ENCODE results near the gene B4GALT1.

B4GALT1 gene

DNA sequence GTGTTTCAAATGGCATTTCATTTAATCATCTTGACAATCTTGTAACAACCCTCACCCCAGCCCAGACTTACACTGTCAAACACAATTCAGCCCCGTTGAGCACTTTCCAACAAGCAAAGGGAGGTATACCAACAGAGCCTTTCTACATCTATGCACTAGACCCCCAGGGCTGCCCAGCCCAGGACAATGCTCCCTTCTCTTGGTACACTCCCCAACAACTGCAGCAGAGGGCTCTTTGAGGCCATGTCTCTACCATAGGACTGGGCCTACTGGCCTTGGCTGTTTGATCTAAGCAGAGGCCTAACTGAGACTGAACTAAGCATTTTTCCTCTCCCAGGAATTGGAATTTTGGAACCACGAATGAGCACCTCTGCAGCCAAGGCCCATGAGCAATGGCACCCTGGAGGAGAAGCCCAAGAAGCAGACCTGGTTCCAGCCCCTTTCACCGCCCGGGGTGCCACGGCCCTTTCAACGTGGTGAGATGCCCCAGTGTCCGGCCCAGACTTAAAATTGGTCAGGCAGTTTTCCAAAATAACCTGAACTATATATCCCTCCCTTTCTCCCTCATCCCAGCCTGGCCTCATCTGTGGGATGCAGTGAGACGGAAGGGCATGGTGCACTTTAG is 43.6 kb downstream of the B4GALT1 start:
- no peaks in the 10 kb centered on the region for H3K4me1 ChIP-seq (ENCODE audit: control insufficient read depth, low read depth, low read length)
- H3K27ac ChIP-seq (ENCODE audit: low read depth, low read length) = no peak overlapping the region
- no peak overlapping the region for H3K4me3 ChIP-seq (ENCODE audit: low read length)
- no peaks in the 10 kb centered on the region for H3K27me3 ChIP-seq (ENCODE audit: insufficient read depth, low read length, poor library complexity)
- H3K79me1 ChIP-seq (ENCODE audit: low read length) = no peaks in the 10 kb centered on the region
- no peak for DNase-seq
- H4K5ac ChIP-seq (ENCODE audit: low read length) = no peak overlapping the region
- no peak overlapping the region for H3K4me2 ChIP-seq (ENCODE audit: low read length)
- no CpG with 5 or more reads among the region's 8 CpGs for WGBS (ENCODE audit: extremely low coverage, insufficient coverage, low lambda C conversion rate)
- no peak overlapping the region for H2BK5ac ChIP-seq (ENCODE audit: low read length)
- no peak overlapping the region for H3K56ac ChIP-seq (ENCODE audit: low read length)
- no peak overlapping the region for H3K4ac ChIP-seq (ENCODE audit: low read depth, low read length)
- H2BK15ac ChIP-seq (replicated peaks; ENCODE audit: low read depth) = no peak overlapping the region
- no peak overlapping the region for H3K9ac ChIP-seq (ENCODE audit: low read length)
- no peak overlapping the region for H3K18ac ChIP-seq (ENCODE audit: low read length)
- no peak overlapping the region for H4K8ac ChIP-seq (ENCODE audit: low read depth, low read length)
- no peak overlapping the region for H2BK120ac ChIP-seq (ENCODE audit: low read depth, low read length)
- no peaks in the 10 kb centered on the region for H3K79me2 ChIP-seq (ENCODE audit: control insufficient read depth, insufficient read depth, low read length)
- H3K36me3 ChIP-seq (ENCODE audit: control insufficient read depth, insufficient read depth, low read length) = no peaks in the 10 kb centered on the region
- H3K23ac ChIP-seq (ENCODE audit: low read length) = no peak overlapping the region
- H2AK5ac ChIP-seq (ENCODE audit: low read length) = no peak overlapping the region

DNA sequence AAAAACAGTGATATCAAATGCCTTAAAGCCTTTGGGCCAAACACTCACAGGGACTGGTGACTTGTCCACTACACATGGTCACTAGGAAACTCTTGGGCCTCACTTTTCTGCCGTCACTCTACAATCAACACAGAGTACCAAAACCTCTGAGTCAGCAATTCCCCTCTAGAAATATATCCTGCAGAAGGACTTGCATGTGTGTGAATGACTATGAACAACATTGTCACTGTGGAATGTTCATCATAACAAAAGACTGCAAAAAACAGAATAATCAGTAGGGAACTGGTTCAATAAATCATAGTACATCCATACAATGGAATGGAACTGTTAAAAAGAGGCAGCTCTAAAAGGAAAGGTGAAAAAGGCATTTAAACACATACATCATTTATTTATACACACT is 46.5 kb downstream of the B4GALT1 start:
- H3K79me2 ChIP-seq (ENCODE audit: control insufficient read depth, insufficient read depth, low read length) = no peaks in the 10 kb centered on the region
- no peaks in the 10 kb centered on the region for H3K27me3 ChIP-seq (ENCODE audit: insufficient read depth, low read length, poor library complexity)
- H2BK15ac ChIP-seq (replicated peaks; ENCODE audit: low read depth) = no peak overlapping the region
- no peak overlapping the region for H4K8ac ChIP-seq (ENCODE audit: low read depth, low read length)
- no peak overlapping the region for H3K4me3 ChIP-seq (ENCODE audit: low read length)
- H2BK120ac ChIP-seq (ENCODE audit: low read depth, low read length) = no peak overlapping the region
- no peak overlapping the region for H3K23ac ChIP-seq (ENCODE audit: low read length)
- no peaks in the 10 kb centered on the region for H3K36me3 ChIP-seq (ENCODE audit: control insufficient read depth, insufficient read depth, low read length)
- no peak overlapping the region for H2AK5ac ChIP-seq (ENCODE audit: low read length)
- H3K4me1 ChIP-seq (ENCODE audit: control insufficient read depth, low read depth, low read length) = no peaks in the 10 kb centered on the region
- H4K5ac ChIP-seq (ENCODE audit: low read length) = no peak overlapping the region
- no peak overlapping the region for H3K4me2 ChIP-seq (ENCODE audit: low read length)
- H3K9ac ChIP-seq (ENCODE audit: low read length) = no peak overlapping the region
- no peak for DNase-seq
- no peaks in the 10 kb centered on the region for H3K79me1 ChIP-seq (ENCODE audit: low read length)
- H3K18ac ChIP-seq (ENCODE audit: low read length) = no peak overlapping the region
- H3K56ac ChIP-seq (ENCODE audit: low read length) = no peak overlapping the region
- no peak overlapping the region for H2BK5ac ChIP-seq (ENCODE audit: low read length)
- WGBS (ENCODE audit: extremely low coverage, insufficient coverage, low lambda C conversion rate) = no CpG with 5 or more reads among the region's 1 CpG
- H3K27ac ChIP-seq (ENCODE audit: low read depth, low read length) = no peak overlapping the region
- no peak overlapping the region for H3K4ac ChIP-seq (ENCODE audit: low read depth, low read length)

DNA sequence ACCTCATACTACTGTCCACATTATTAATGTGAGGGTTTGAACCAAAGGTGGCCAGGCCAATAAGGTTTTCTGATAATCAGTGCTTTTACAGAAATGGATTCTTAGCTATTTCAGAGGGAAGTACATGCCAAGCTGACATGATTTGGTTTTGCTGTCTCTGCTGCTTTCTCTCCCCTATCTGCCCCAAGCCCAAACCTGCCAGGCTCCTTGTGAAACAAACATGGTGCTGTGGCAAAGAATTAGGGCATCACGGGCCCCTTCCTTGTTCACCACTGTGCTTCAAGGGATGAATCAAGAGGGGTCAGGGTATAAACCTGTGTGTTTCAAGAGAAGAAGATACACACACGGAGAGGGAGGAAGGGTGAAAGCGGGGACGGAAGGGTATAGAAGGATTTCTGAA is 49.3 kb downstream of the B4GALT1 start:
- no CpG with 5 or more reads among the region's 4 CpGs for WGBS (ENCODE audit: extremely low coverage, insufficient coverage, low lambda C conversion rate)
- Histone ChIP-seq H3K4me3 (ENCODE audit: low read length) (no peak overlapping the region), H3K27ac (ENCODE audit: low read depth, low read length) (no peak overlapping the region)

DNA sequence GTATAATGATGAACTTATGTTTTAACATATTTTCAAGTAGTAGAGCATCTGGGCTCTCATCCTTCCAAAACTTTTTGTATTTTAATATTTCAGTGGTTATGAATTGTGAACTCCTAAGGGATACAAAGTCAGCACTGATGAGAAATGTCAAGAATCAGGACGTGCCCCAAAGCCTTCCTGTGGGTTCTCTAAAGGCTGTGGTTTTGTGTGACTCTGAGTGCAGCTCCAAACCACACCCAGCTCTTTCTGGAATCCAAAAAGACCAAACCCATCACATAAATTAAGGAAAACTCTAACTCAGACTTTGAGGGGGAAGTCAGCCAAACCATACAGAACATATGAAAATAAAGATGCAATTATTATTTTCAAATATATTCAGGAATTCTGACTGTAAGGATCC is 49.8 kb downstream of the B4GALT1 start:
- DNase-seq = no peak
- no peak overlapping the region for H2BK15ac ChIP-seq (replicated peaks; ENCODE audit: low read depth)
- H3K56ac ChIP-seq (ENCODE audit: low read length) = no peak overlapping the region
- H3K27me3 ChIP-seq (ENCODE audit: insufficient read depth, low read length, poor library complexity) = no peaks in the 10 kb centered on the region
- no peak overlapping the region for H2AK5ac ChIP-seq (ENCODE audit: low read length)
- H3K79me2 ChIP-seq (ENCODE audit: control insufficient read depth, insufficient read depth, low read length) = no peaks in the 10 kb centered on the region
- no peaks in the 10 kb centered on the region for H3K4me1 ChIP-seq (ENCODE audit: control insufficient read depth, low read depth, low read length)
- H3K79me1 ChIP-seq (ENCODE audit: low read length) = no peaks in the 10 kb centered on the region
- no CpG with 5 or more reads among the region's 1 CpG for WGBS (ENCODE audit: extremely low coverage, insufficient coverage, low lambda C conversion rate)
- H2BK120ac ChIP-seq (ENCODE audit: low read depth, low read length) = no peak overlapping the region
- H3K4me2 ChIP-seq (ENCODE audit: low read length) = no peak overlapping the region
- H3K36me3 ChIP-seq (ENCODE audit: control insufficient read depth, insufficient read depth, low read length) = no peaks in the 10 kb centered on the region
- no peak overlapping the region for H3K23ac ChIP-seq (ENCODE audit: low read length)
- no peak overlapping the region for H3K27ac ChIP-seq (ENCODE audit: low read depth, low read length)
- no peak overlapping the region for H4K5ac ChIP-seq (ENCODE audit: low read length)
- no peak overlapping the region for H4K8ac ChIP-seq (ENCODE audit: low read depth, low read length)
- no peak overlapping the region for H2BK5ac ChIP-seq (ENCODE audit: low read length)
- no peak overlapping the region for H3K4me3 ChIP-seq (ENCODE audit: low read length)
- no peak overlapping the region for H3K18ac ChIP-seq (ENCODE audit: low read length)
- H3K9ac ChIP-seq (ENCODE audit: low read length) = no peak overlapping the region
- H3K4ac ChIP-seq (ENCODE audit: low read depth, low read length) = no peak overlapping the region

More for the DNA sequence above, 49.3 kb downstream of the B4GALT1 start:
- DNase-seq = no peak
- Histone ChIP-seq H3K27me3 (ENCODE audit: insufficient read depth, low read length, poor library complexity) (no peaks in the 10 kb centered on the region), H2AK5ac (ENCODE audit: low read length) (no peak overlapping the region), H3K4ac (ENCODE audit: low read depth, low read length) (no peak overlapping the region), H3K4me2 (ENCODE audit: low read length) (no peak overlapping the region), H3K23ac (ENCODE audit: low read length) (no peak overlapping the region), H3K79me2 (ENCODE audit: control insufficient read depth, insufficient read depth, low read length) (no peaks in the 10 kb centered on the region), H3K9ac (ENCODE audit: low read length) (no peak overlapping the region), H4K5ac (ENCODE audit: low read length) (no peak overlapping the region), H2BK120ac (ENCODE audit: low read depth, low read length) (no peak overlapping the region), H2BK15ac (replicated peaks; ENCODE audit: low read depth) (no peak overlapping the region), H3K36me3 (ENCODE audit: control insufficient read depth, insufficient read depth, low read length) (no peaks in the 10 kb centered on the region), H3K4me1 (ENCODE audit: control insufficient read depth, low read depth, low read length) (no peaks in the 10 kb centered on the region), H3K56ac (ENCODE audit: low read length) (no peak overlapping the region), H4K8ac (ENCODE audit: low read depth, low read length) (no peak overlapping the region), H3K18ac (ENCODE audit: low read length) (no peak overlapping the region), H3K79me1 (ENCODE audit: low read length) (no peaks in the 10 kb centered on the region), H2BK5ac (ENCODE audit: low read length) (no peak overlapping the region)

DNA sequence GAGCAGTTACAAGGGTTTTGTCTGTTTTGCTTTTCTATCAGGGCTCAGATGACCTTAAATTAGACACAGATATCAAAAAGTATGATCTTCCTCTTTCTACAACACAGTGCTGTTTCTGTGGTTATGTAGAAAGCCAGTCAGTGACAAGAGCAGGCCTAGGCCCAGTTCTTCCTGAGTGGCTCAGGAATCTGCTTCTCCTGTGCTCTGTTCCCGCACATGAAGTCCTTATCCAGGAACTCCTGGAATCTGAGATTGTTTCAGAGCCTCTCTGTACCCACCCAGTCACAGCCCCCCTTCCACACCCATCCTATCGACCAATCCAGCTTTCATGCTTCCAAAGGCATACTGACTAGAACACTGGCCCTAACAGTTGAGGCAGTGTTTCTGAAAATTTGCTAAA is 50.3 kb downstream of the B4GALT1 start:
- Histone ChIP-seq H3K36me3 (ENCODE audit: control insufficient read depth, insufficient read depth, low read length) (no peaks in the 10 kb centered on the region), H3K4me2 (ENCODE audit: low read length) (no peak overlapping the region), H2BK5ac (ENCODE audit: low read length) (no peak overlapping the region), H3K4ac (ENCODE audit: low read depth, low read length) (no peak overlapping the region), H3K27me3 (ENCODE audit: insufficient read depth, low read length, poor library complexity) (no peaks in the 10 kb centered on the region), H4K8ac (ENCODE audit: low read depth, low read length) (no peak overlapping the region), H2BK120ac (ENCODE audit: low read depth, low read length) (no peak overlapping the region), H3K79me1 (ENCODE audit: low read length) (no peaks in the 10 kb centered on the region), H3K56ac (ENCODE audit: low read length) (no peak overlapping the region), H4K5ac (ENCODE audit: low read length) (no peak overlapping the region), H2BK15ac (replicated peaks; ENCODE audit: low read depth) (no peak overlapping the region), H3K4me1 (ENCODE audit: control insufficient read depth, low read depth, low read length) (peaks cover 4% of the 10 kb centered on the region), H3K4me3 (ENCODE audit: low read length) (no peak overlapping the region), H2AK5ac (ENCODE audit: low read length) (no peak overlapping the region), H3K79me2 (ENCODE audit: control insufficient read depth, insufficient read depth, low read length) (no peaks in the 10 kb centered on the region), H3K9ac (ENCODE audit: low read length) (no peak overlapping the region), H3K23ac (ENCODE audit: low read length) (no peak overlapping the region), H3K27ac (ENCODE audit: low read depth, low read length) (no peak overlapping the region), H3K18ac (ENCODE audit: low read length) (no peak overlapping the region)
- no peak for DNase-seq
- WGBS (ENCODE audit: extremely low coverage, insufficient coverage, low lambda C conversion rate) = no CpG with 5 or more reads among the region's 2 CpGs

DNA sequence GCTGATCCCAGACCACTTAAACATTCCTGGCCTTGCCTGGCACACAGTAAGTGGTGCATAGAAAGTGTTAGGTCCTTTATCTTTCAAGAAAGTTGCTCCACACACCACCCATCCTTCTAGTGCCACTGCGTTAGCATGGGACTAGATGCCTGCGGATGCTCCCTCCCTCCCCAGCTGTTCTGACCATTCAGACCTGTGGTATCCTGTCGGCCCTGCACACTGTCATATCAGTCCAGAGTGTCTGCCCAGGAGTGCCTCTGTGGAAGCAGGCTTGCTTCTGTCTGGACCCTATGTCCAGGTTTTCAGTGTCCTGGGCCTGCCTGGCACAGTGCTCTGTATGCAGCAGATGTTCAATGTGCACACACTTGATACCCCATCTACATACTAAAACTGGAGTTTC is 52.4 kb downstream of the B4GALT1 start:
- no peaks in the 10 kb centered on the region for H3K27me3 ChIP-seq (ENCODE audit: insufficient read depth, low read length, poor library complexity)
- no peak overlapping the region for H2AK5ac ChIP-seq (ENCODE audit: low read length)
- no peak overlapping the region for H2BK5ac ChIP-seq (ENCODE audit: low read length)
- no peak overlapping the region for H3K23ac ChIP-seq (ENCODE audit: low read length)
- H3K4me1 ChIP-seq (ENCODE audit: control insufficient read depth, low read depth, low read length) = peaks cover 5% of the 10 kb centered on the region
- H3K4me2 ChIP-seq (ENCODE audit: low read length) = no peak overlapping the region
- no peak overlapping the region for H3K56ac ChIP-seq (ENCODE audit: low read length)
- H2BK15ac ChIP-seq (replicated peaks; ENCODE audit: low read depth) = no peak overlapping the region
- H3K9ac ChIP-seq (ENCODE audit: low read length) = no peak overlapping the region
- H3K18ac ChIP-seq (ENCODE audit: low read length) = no peak overlapping the region
- WGBS (ENCODE audit: extremely low coverage, insufficient coverage, low lambda C conversion rate) = no CpG with 5 or more reads among the region's 3 CpGs
- no peak overlapping the region for H4K8ac ChIP-seq (ENCODE audit: low read depth, low read length)
- no peak overlapping the region for H3K4ac ChIP-seq (ENCODE audit: low read depth, low read length)
- no peaks in the 10 kb centered on the region for H3K79me2 ChIP-seq (ENCODE audit: control insufficient read depth, insufficient read depth, low read length)
- H3K36me3 ChIP-seq (ENCODE audit: control insufficient read depth, insufficient read depth, low read length) = no peaks in the 10 kb centered on the region
- no peak overlapping the region for H2BK120ac ChIP-seq (ENCODE audit: low read depth, low read length)
- no peak overlapping the region for H3K4me3 ChIP-seq (ENCODE audit: low read length)
- H3K27ac ChIP-seq (ENCODE audit: low read depth, low read length) = no peak overlapping the region
- no peaks in the 10 kb centered on the region for H3K79me1 ChIP-seq (ENCODE audit: low read length)
- no peak overlapping the region for H4K5ac ChIP-seq (ENCODE audit: low read length)
- no peak for DNase-seq
